8988T (cell line): ENCODE measurements around the gene CENPK.
"Not testable (repeated sequence)": the region's sequence is repeated elsewhere in the genome, so short reads cannot be mapped to it uniquely, and the experiment has no call there.

ENCODE experiments used
- DNase-seq: peaks from one replicate; pipeline ENCODE4 v3.0.0; 2011

CENPK gene

DNA sequence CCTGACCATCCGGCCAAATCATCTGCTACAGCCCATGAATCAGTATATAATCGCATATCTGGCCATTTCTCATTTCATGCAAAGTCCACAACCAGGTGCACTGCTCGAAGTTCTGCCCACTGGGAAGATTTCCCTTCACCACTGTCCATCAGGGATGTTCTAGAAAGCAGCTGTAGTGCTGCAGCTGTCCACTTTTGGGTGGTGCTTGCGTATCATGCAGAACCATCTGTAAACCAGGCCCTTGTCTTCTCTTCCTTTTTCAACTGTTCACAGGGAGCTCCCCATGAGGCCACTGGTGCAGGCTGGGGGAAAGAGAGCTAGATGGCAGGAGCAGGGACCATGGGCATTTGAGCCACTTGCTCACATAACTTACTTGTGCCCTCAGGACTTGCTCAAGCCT, 73.8 kb downstream of the CENPK start:
- no peak for DNase-seq

DNA sequence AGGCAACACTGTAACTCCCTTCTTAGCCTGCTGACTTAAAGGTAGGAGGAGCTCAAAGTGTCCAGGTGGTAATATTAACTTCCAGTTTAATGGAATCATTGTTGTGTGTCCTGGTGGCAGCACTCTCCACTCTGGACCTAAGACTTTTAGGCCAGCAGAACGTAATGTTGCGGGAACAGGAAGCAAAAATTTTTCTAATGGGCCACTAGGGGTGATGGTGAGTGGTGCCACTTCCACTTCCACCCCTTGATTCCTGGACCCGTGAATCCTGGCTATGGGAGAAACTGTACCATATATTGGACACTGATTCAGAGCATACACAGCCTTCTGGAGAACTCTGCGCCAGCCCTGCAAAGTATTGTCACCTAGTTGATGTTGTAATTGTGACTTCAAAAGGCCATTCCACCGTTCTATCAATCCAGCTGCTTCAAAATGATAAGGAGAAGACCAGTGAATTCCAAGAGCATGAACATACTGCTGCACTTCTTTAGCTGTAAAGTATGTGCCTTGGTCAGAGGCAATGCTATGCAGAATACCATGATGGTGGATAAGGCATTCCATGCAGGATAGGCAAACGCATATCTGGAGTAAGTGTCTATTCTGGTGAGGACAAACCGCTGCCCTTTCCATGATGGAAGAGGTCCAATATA, 74.8 kb downstream of the CENPK start:
- not testable (repeated sequence) for DNase-seq

DNA sequence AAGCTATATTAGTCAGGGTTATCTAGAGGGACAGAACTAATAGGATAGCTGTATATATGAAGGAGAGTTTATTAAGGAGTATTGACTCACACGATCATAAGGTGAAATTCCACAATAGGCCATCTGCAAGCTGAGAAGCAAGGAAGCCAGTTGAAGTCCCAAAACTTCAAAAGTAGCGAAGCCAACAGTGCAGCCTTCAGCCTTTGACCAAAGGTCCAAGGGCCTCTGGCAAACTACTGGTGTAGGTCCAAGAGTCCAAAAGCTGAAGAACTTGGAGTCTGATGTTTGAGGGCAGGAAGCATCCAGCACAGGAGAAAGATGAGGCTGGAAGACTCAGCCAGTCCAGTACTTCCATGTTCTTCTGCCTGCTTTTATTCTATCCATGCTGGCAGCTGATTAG, 76.2 kb downstream of the CENPK start:
- not testable (repeated sequence) for DNase-seq

DNA sequence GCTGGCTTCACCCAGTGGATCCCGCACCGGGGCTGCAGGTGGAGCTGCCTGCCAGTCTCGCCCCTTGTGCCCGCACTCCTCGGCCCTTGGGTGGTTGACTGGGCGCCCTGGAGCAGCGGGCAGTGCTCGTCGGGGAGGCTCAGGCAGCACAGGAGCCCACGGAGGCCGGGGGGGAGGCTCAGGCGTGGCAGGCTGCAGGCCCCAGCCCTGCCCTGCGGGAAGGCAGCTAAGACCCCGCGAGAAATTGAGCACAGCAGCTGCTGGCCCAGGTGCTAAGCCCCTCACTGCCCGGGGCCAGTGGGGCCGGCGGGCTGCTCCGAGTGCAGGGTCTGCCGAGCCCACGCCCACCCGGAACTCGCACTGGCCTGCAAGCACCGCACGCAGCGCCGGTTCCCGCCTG, 77.6 kb downstream of the CENPK start:
- DNase-seq, result no peak

DNA sequence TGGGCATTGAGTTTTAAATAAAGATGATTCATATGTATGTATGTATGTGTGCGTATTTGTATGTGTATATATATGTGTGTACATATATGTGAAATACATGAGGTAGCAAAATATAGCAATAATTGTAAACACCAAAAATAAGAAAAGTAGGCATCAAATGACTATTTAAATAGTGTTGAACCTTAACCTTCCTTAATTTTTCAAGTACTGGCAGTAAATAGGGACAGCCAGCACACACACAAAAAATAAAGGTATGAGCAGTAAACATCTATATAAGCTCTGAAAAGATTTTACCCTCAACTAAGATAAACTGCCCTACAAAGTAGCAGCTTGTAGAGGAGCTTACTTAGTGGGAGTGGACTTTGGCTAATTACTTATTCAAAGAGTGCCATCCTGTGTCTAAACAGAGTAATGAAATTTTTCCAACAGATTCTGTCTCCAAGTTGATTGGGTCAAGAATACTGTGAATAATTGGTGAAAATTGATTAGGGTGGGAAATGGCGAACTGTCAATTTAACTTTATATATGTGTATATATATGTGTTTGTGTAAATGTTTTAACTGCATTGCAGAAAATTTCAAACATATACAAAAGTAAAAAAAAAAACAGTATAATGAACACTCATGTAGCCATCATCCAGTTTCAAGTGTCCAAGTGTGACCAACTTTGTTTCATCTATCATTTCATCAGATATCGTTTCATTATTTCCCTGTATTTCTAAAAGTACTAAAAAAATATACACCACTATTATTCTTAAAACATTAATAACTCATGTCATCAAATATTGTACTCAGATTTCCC, 79.2 kb downstream of the CENPK start:
- no peak for DNase-seq

DNA sequence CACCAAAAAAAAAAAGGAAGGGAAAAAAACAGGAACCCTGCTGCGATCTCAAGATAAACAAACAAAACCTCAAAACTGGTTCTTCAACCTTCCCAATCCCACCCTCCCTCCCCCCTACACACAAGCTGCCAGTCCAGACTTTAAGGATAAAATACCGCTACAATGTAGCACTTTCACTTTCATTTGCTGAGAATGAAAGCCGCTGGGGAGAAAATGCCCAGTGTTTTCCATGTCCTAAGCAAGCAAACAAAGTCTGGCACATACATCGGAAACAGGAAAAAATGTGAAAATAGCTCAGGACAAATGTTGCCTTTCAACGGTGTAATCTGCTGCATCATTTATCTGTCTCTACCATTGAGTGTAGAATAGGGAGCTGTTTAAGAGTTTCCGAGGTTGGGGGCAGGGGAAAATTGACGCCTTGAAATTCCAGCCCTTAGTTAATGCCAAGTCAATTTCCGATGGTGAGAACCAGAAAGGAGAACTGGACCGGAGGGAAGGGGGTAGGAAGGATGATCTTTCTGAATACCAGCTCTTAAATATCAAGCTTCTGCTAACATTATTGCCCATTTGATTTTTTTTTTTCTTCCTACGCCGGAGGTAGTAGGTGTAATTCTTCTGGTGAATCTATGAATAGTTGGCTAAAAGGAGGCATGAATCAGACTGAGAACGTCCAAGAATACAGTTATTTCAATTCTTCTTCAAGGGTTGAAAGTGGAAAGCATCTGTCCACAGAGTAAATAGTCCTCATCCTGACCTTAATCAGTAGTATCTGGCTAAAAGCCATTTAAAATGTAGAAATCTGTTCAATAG, 80.0 kb downstream of the CENPK start:
- no peak for DNase-seq

DNA sequence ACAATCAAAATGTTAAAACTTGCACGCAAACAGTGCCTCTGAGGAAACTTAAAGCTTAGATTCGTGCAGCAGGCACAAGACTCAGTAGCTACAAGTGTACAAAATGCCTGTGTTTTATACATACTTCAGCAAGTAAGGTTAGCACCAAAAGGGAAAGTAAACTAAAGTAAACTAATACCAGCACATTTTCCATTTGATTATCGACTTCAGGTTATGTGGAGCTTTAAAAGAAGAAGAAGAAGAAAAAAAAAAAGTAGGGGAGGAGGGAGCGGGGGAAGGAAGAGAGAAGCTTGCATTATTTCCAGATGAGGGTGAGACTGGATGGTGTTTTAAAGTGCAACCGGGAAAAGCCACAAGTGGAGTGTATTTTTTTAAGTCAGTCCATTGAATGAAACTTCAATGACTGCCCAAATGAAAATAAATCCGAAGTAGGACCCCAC, 80.7 kb downstream of the CENPK start:
- no peak for DNase-seq

DNA sequence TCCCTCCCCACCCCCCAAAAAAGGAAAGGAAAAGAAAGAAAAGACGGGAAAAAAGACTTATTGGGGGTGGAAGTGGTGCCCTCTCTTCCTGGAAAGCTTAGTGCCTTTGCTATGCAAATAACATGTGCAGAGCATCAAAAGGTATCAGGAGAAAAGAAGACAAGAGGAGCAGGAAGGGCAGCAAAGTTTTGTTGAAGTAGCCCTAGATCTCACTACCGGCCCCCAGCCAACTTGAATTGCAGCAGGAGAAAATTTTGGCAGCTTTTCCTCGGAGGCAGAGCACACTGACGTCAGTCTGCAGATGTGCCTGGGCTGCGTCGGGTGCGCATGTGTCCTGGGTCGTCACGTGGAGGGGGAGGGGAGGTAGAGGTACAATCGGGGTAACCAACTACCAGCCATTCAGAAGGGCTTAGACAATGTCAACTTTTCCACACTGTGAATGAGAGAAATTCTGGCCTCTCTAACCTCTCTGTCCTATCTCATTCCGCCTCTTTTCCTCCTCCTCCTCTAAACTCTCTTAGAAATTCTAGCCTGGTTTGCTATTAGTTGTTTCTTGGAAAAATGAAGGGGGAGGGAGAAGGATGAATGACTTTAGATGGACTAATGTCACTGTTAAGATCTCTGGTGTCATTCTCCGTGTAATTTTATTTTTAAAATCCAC, 81.2 kb downstream of the CENPK start, which contains the start of gene ADAMTS6:
Gene ADAMTS6 (minus strand): TSS at position 286 of the 661 bp plus-strand sequence. CDS start 8,247 bp downstream, outside the sequence.
- no peak for DNase-seq

DNA sequence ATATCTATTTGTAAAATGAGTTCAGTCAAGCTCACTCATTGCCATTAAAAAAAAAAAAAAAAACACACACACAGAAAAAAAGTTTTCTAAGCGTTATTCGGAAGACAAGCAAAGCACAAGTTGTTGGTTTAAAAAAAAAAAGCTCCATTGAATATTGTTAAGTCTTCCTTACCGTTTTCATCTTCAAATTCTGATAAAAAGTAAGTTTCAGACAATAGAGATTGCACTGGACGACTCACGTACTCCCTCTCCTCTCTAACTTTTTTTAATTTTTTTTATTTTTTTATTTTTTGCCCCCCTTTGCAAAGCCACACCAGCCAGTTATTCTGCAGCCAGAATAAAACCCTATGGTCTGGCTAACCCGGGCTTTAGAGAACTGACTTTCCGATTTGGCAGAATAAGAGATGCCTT, 81.8 kb downstream of the CENPK start:
- no peak for DNase-seq

GRCh38 chr5:65480306-65480865, 82.6 kb downstream of the CENPK start:
- no peak for DNase-seq

GRCh38 chr5:65479527-65479926, 83.4 kb downstream of the CENPK start:
- DNase-seq, result no peak

DNA sequence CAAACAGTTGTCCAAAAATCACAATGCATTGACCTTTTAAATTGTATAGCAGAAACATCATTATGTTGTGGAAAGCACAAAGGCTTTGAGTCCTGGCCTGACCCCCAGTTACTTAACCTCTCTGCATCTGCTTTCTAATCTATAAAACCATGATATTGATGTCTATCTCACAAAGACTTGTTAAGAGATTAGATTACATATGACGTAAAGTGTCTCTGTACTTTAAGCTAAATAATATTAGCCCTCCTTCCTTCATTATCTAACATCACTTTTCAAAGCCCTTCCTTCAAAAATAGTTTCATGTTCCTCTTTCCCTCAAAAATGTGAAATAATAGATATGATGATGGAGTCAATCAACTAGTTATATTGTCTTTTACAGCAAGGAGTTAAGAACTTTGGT, 84.6 kb downstream of the CENPK start:
- DNase-seq, result no peak

DNA sequence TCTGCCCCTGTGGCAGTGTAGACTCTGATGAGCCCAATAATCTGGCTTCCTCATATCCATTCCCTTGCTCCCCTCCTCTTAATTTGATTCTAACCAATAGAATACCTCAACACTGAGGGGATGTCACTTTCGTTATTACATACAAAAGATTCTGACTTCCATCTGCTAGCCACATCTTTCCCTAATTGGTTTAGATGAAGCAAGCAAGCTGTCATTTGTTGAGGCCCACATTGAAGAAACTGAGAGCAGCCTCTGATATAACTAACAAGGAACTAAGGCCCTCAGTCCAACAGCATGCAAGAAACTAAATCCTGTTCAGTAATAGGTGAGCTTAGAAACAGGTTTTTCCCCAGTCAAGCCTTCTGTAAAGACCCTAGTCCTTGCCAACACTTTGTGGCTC, 87.1 kb downstream of the CENPK start:
- DNase-seq, result no peak

DNA sequence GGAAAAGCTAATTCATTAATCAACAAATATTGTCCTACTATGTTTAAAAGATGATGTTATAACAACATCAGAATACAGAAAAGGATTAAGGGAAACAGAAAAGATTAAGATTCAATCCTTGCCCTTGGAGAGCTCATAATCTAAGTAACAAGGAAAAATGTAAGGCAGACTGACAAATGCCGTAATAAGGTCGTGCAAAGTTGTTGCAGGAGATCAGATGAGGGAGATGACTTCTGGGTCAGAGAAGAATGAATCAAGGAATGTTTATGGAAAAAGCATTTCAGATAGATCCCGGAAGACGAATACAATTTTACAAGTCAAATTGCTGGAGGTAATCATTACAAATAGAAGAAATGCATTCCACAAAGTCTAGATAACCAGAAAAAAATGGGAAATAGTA, 87.6 kb downstream of the CENPK start:
- no peak for DNase-seq

DNA sequence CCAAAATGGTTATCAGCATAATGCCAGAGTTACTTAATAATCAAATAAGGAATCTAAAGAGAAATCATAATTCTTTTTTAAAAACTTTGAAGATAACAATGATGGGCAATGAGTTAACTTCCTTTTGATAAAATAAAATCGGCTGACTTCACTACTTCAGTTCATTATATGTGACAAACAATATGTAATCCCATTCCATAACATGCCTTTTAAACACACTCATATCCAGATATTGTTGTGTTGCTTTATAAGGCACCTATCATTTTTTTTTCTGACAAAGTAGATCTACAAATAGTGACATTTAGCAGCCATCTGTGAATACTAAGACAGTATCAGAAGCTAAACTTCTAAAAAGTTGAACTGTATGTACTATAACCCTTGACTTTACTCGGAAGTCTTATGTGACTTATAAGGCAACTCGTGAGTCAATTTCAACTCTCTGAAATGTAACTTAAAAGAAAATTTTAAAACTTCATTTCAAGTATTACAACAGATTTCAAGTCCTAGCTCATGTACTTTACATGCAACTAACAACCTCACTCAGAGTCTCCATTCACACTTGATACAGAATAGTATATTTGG, 88.7 kb downstream of the CENPK start:
- no peak for DNase-seq

GRCh38 chr5:65468633-65469032, 94.3 kb downstream of the CENPK start:
- DNase-seq, result no peak
